Measurements from ENCODE around the gene UBE3A.

DNA sequence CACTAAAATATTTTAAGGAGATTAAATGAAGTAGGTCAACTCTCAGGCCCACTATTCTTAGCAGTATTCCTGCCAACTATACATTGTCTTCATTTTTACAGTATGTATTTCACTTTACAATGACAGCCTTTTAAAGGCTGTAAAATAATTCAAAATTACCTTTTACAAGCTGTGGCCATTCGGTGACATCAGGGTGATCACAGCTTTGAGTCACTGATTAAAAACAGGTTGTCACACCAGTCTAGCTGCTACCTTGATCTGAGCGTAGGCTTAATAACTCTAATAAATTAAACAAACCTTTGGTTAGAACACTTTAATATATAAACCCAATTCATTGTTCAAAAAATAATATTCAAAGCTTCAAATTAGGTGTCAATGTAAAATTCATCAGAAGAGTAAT lies 29.9 kb downstream of the UBE3A start:
- TF ChIP-seq, protein P1, sequence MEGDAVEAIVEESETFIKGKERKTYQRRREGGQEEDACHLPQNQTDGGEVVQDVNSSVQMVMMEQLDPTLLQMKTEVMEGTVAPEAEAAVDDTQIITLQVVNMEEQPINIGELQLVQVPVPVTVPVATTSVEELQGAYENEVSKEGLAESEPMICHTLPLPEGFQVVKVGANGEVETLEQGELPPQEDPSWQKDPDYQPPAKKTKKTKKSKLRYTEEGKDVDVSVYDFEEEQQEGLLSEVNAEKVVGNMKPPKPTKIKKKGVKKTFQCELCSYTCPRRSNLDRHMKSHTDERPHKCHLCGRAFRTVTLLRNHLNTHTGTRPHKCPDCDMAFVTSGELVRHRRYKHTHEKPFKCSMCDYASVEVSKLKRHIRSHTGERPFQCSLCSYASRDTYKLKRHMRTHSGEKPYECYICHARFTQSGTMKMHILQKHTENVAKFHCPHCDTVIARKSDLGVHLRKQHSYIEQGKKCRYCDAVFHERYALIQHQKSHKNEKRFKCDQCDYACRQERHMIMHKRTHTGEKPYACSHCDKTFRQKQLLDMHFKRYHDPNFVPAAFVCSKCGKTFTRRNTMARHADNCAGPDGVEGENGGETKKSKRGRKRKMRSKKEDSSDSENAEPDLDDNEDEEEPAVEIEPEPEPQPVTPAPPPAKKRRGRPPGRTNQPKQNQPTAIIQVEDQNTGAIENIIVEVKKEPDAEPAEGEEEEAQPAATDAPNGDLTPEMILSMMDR (IDR thresholded peaks at IDR 0.05; ENCODE audit: insufficient read depth, low read depth, low read length): no peak
- no peak for TF ChIP-seq EZH2 (IDR thresholded peaks at IDR 0.05; ENCODE audit: insufficient read depth, low read length)

Measured in astrocyte (in vitro differentiated cells and primary cell).